Measurements from ENCODE around the gene THAP3. TPM values are rescaled to one million over a fixed set of nuclear protein-coding genes. Genes with fewer than 3 reads are reported as not detected.

THAP3 gene
- total and polyA plus RNA-seq, 2 of the 8 experiments (the other 6 are each of a cell fraction or from before 2014, with no cell fraction given) = 8.2 to 15.3 TPM

GRCh38 chr1:6623269-6623965 lies 1.3 kb upstream of the THAP3 start:
- Histone ChIP-seq H2AFZ (ENCODE audit: low read length) (no peak overlapping the region), H2AK5ac (ENCODE audit: low read depth, low read length) (no peak overlapping the region), H3K9ac (replicated peaks in 1 of 4; ENCODE audit: extremely low read depth in 1 of 4, low read depth in 3 of 4, low read length in 3 of 4) (no peak overlapping the region), H4K8ac (ENCODE audit: extremely low read depth, insufficient read depth, low read length) (no peak overlapping the region), H3K4ac (replicated peaks; ENCODE audit: insufficient read length, low read depth, low read length) (no peak overlapping the region), H4K5ac (ENCODE audit: insufficient read length, low read depth, low read length) (no peak overlapping the region), H3K79me1 (ENCODE audit: low read depth, low read length) (peaks cover 4% of the 10 kb centered on the region; the same call in 1 of the 2 replicates), H3K4me1 (replicated peaks in 1 of 4; ENCODE audit: control insufficient read depth in 3 of 4, insufficient read depth in 4 of 4, low read length in 3 of 4) (0 out of 7 replicates have a peak, but pooled peaks cover 0 to 2% (median 0%) of the 10 kb centered on the region in 4 experiments), H3K18ac (ENCODE audit: extremely low read depth, low read length) (no peak overlapping the region), H3K23me2 (ENCODE audit: low read depth, low read length) (no peaks in the 10 kb centered on the region; the same call in 1 of the 2 replicates), H3K36me3 (ENCODE audit: control insufficient read depth in 2 of 4, insufficient read depth in 4 of 4, low read length in 3 of 4) (peaks cover 13 to 56% (median 32%) of the 10 kb centered on the region in 4 experiments), H3K14ac (ENCODE audit: insufficient read length) (no peak overlapping the region), H3K23ac (ENCODE audit: insufficient read length) (no peak overlapping the region), H2BK5ac (ENCODE audit: low read depth, low read length) (no peak overlapping the region), H2BK120ac (replicated peaks; ENCODE audit: low read depth, low read length) (no peak overlapping the region), H3K27ac (ENCODE audit: low read depth, low read length) (no peak overlapping the region), H3K56ac (replicated peaks; ENCODE audit: insufficient read length, low read depth, low read length) (no peak overlapping the region), H2BK20ac (ENCODE audit: low read length) (no peak overlapping the region), H2BK12ac (ENCODE audit: low read depth, low read length) (no peak overlapping the region), H4K91ac (replicated peaks; ENCODE audit: insufficient read length, low read length) (no peak overlapping the region), H3K79me2 (ENCODE audit: control insufficient read depth in 1 of 2, insufficient read depth in 2 of 2, low read length in 2 of 2) (peaks cover 0 to 48% of the 10 kb centered on the region in 2 experiments; a peak in 3 of 4 replicates), H2BK15ac (ENCODE audit: low read length) (no peak overlapping the region), H4K20me1 (replicated peaks in 1 of 2; ENCODE audit: control insufficient read depth in 1 of 2, insufficient read depth in 2 of 2, low read length in 2 of 2) (peaks cover 11 to 18% of the 10 kb centered on the region in 2 experiments), H3K4me3 (ENCODE audit: extremely low read depth in 1 of 4, insufficient read depth in 2 of 4, low read depth in 3 of 4, low read length in 4 of 4) (no peak overlapping the region), H3K4me2 (ENCODE audit: insufficient read depth in 1 of 2, low read depth in 2 of 2, low read length in 2 of 2) (no peak overlapping the region), H3K9me3 (ENCODE audit: insufficient read depth in 2 of 2, low read depth in 1 of 2, low read length in 1 of 2) (no peaks in the 10 kb centered on the region), H3K27me3 (replicated peaks in 1 of 4; ENCODE audit: control insufficient read depth in 3 of 4, extremely low read depth in 1 of 4, insufficient read depth in 3 of 4, low read length in 3 of 4) (no peaks in the 10 kb centered on the region)
- FAIRE-seq (no peak), DNase-seq (ENCODE audit: low read depth in 1 of 2, low spot score in 2 of 2) (no peak)
- TF ChIP-seq TAF1 (IDR thresholded peaks at IDR 0.05; ENCODE audit: low read depth, low read length) (no peak), ATF2 (IDR thresholded peaks at IDR 0.05; ENCODE audit: low read length) (no peak), RBBP5 (IDR thresholded peaks at IDR 0.05; ENCODE audit: borderline replicate concordance, low read depth, low read length) (no peak), SP4 (IDR thresholded peaks at IDR 0.05; ENCODE audit: low read length) (no peak), ATF3 (IDR thresholded peaks at IDR 0.05; ENCODE audit: insufficient read depth, low read depth, low read length) (no peak), JUND (IDR thresholded peaks at IDR 0.05; ENCODE audit: low read length) (no peak), BACH1 (IDR thresholded peaks at IDR 0.05; ENCODE audit: low read length) (no peak), PHF8 (conservative IDR thresholded peaks at IDR 0.05; ENCODE audit: low read depth, low read length) (no peak), RNF2 (IDR thresholded peaks at IDR 0.05; ENCODE audit: borderline replicate concordance, low read depth, low read length, missing control alignments, poor library complexity, severe bottlenecking) (no peak), GTF2F1 (IDR thresholded peaks at IDR 0.05; ENCODE audit: borderline replicate concordance, low read depth, low read length) (no peak)
- ChIA-PET POLR2A (ENCODE audit: partially characterized antibody) (interaction anchor here (1.8 to 14.3 kb wide), 5 partner anchors 8 to 23 kb away, joined by 6 to 175 read pairs (median 13); partner anchors contain the start of genes KLHL21 and PHF13), CTCF (ENCODE audit: partially characterized antibody) (interaction anchor here (0.6 to 4.7 kb wide), 9 partner anchors 9 to 132 kb away, joined by 3 to 21 read pairs (median 4); partner anchors contain the start of gene PLEKHG5)
- WGBS, 2 experiments (ENCODE audit: extremely low coverage in 1 of 2, insufficient coverage in 1 of 2, insufficient read length in 1 of 2, insufficient replicate concordance in 2 of 2, low coverage in 1 of 2, low lambda C conversion rate in 2 of 2, missing lambda C conversion rate in 1 of 2) = 91% methylated on average over 14 of the region's 14 CpGs; no CpG with 5 or more reads in 1 of the 2 experiments

All from H1 (cell line).